Bronchial epithelial cell (primary cell): ENCODE measurements around the gene MDGA2. TPM values are rescaled to one million over a fixed set of nuclear protein-coding genes. Genes with fewer than 3 reads are reported as not detected.

Experiments used
- DNase-seq: peaks from one replicate; pipeline ENCODE4 v3.0.0-alpha.2; 2010; ENCODE audit warnings: low read depth
- FAIRE-seq: peaks from 2 replicates; lab custom pipeline; 2011; peaks lifted over from hg19 to GRCh38; lab: Jason Lieb, UNC
- H3K27me3 ChIP-seq: 2 replicates; pipeline ENCODE4 v1.5.1; 2011; ENCODE audit warnings: low read length; ENCODE audit not compliant: control insufficient read depth, insufficient read depth
- H3K36me3 ChIP-seq: 2 replicates; pipeline ENCODE4 v1.5.1; 2011; ENCODE audit warnings: low read length; ENCODE audit not compliant: control insufficient read depth, insufficient read depth
- H3K4me3 ChIP-seq: 2 replicates; pipeline ENCODE4 v1.5.1; 2011; ENCODE audit warnings: mild to moderate bottlenecking, low read depth, low read length, control low read depth
- CTCF ChIP-seq: IDR thresholded peaks from 2 replicates; pipeline ENCODE4 v1.5.1; 2011; ENCODE audit warnings: mild to moderate bottlenecking, moderate library complexity, low read length, control low read depth, inconsistent platforms; ENCODE audit not compliant: insufficient read depth, severe bottlenecking
- total RNA-seq: library from RNA; depleted of rRNA; stranded (reverse); fragments of >200 nt; gene quantifications from 2 replicates; pipeline ENCODE4 v1.2.1, GENCODE V29; 2014

The MDGA2 gene
- total RNA-seq, 1 donor from 2014 or later = not detected

DNA sequence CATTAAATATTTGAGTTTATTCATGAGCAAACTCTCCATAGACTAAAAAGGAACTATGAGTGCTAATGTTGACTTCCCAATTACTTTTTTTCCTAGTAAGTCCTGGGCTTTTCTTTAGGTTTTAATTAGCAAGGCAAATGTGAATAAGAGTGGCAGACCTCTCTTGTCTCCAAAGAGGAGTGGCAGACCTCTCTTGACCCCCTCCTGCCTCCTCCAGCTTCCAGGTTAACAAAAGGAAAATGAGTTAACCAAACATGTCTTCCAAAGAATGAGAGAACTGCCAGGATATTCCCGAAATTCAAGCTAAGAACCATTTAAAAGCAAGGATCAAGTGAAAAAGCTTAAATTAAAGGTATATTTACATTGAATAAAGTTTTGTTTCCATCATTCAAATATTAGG, 253.2 kb downstream of the MDGA2 start:
- H3K36me3 ChIP-seq = no peaks in the 10 kb centered on the region
- H3K27me3 ChIP-seq = no peaks in the 10 kb centered on the region
- DNase-seq = no peak
- no peak for FAIRE-seq
- H3K4me3 ChIP-seq = no peak overlapping the region
- TF ChIP-seq CTCF = no peak

DNA sequence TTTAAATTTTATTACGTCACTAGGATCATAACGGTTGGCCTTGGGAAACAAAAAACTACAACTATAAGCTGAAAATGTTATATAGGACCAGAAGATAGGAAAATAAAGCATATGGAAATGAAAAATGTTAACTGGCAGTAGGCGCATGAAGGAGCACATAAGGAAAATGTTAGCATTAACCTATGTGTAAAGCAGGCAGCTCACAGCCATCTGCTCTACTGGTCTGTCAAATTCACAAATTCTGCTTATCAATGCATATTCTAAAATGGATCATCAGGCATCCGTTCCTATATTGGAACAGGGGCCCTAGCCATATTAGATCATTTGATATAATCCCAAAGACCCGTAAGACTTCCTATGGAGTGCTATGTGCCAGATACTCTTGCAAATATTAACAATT, 263.9 kb downstream of the MDGA2 start:
- Histone ChIP-seq H3K36me3 (no peaks in the 10 kb centered on the region), H3K4me3 (no peak overlapping the region), H3K27me3 (no peaks in the 10 kb centered on the region)
- FAIRE-seq (no peak), DNase-seq (no peak)
- no peak for TF ChIP-seq CTCF

GRCh38 chr14:47392326-47392725, 283.1 kb downstream of the MDGA2 start:
- no peak for FAIRE-seq
- TF ChIP-seq CTCF = no peak
- no peaks in the 10 kb centered on the region for H3K27me3 ChIP-seq
- H3K36me3 ChIP-seq = no peaks in the 10 kb centered on the region
- DNase-seq = no peak
- H3K4me3 ChIP-seq = no peak overlapping the region

GRCh38 chr14:47390831-47391504, 284.4 kb downstream of the MDGA2 start:
- no peak for DNase-seq
- H3K36me3 ChIP-seq = no peaks in the 10 kb centered on the region
- no peak for TF ChIP-seq CTCF
- H3K27me3 ChIP-seq = no peaks in the 10 kb centered on the region
- no peak for FAIRE-seq
- H3K4me3 ChIP-seq = no peak overlapping the region

DNA sequence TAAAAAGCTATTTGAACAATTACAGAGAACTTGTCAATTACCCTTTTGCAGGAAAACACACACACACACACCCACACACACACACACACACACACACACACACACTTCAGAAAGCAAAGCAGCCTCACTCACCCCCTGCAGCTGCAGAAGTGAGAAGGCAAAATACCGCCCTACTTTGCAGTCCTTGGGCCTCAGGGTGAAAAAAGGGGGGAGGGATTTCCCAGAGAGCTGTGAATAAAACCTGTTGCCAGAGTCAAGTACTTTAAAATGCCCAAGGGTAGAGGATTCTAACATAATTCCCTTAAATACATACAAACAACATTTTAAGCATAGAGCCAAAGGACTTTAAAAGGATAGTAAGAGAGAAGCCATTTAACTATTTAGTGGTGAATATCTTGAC, 285.9 kb downstream of the MDGA2 start:
- no peaks in the 10 kb centered on the region for H3K36me3 ChIP-seq
- no peak overlapping the region for H3K4me3 ChIP-seq
- FAIRE-seq = no peak
- no peak for TF ChIP-seq CTCF
- no peaks in the 10 kb centered on the region for H3K27me3 ChIP-seq
- DNase-seq = no peak

DNA sequence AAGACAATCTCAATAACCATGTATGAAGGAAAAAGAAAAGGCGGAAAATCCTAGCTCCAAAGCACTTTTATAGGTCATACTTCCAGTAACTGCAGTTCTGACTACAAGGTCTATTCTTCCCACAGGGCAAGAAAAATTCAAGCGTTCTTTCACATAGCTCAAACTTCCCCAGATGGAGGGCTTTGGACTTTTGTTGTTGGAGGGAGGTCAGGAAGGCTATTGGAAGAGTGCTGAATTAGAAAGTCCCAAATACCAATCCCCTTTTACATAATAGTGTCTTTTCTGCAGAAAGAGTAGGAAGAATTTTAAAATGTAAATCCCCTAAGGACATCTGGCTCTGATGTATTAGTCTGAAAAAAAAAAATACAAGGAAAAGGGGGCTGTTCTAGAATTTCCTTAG, 309.4 kb downstream of the MDGA2 start:
- H3K36me3 ChIP-seq = no peaks in the 10 kb centered on the region
- no peak for DNase-seq
- no peaks in the 10 kb centered on the region for H3K27me3 ChIP-seq
- H3K4me3 ChIP-seq = no peak overlapping the region
- TF ChIP-seq CTCF = no peak
- FAIRE-seq = no peak
